ENCODE results near the gene HOMER2.

GRCh38 chr15:82810890-82811426 lies 141.6 kb downstream of the HOMER2 start:
- TF ChIP-seq CTCF (IDR thresholded peaks at IDR 0.05) (no peak), POLR2A (IDR thresholded peaks at IDR 0.05) (no peak)
